SU-DHL-6 (cell line): ENCODE data around the gene DDX24.

Experiments
- H2AFZ ChIP-seq: fragments of 200-600 bp; sonication (generic); 2 replicates; pipeline ENCODE4 v1.6.1; 2014; ENCODE audit warnings: low read depth, mild to moderate bottlenecking, moderate library complexity, mixed read lengths, antibody characterized with exemption, low read length; ENCODE audit not compliant: severe bottlenecking
- H3F3A ChIP-seq: fragments of 200-600 bp; shearing (Covaris generic); 2 replicates; pipeline ENCODE4 v1.6.0; 2016; ENCODE audit warnings: antibody characterized with exemption, mild to moderate bottlenecking; ENCODE audit not compliant: insufficient read depth
- H3K27ac ChIP-seq: fragments of 200-600 bp; sonication (generic); 2 replicates; pipeline ENCODE4 v1.5.1; 2016; ENCODE audit warnings: low read depth, mild to moderate bottlenecking, low read length, moderate library complexity, mixed read lengths
- H3K27me3 ChIP-seq: fragments of 200-600 bp; sonication (generic), shearing (Covaris generic); 2 replicates; pipeline ENCODE4 v1.6.0; 2014; ENCODE audit warnings: mild to moderate bottlenecking, low read length
- H3K36me3 ChIP-seq: fragments of 200-600 bp; sonication (generic); 2 replicates; pipeline ENCODE4 v1.6.1; 2014; ENCODE audit warnings: mild to moderate bottlenecking, low read length, mixed read lengths
- H3K4me2 ChIP-seq: fragments of 300-600, 200-600 bp; shearing (Covaris generic), sonication (generic); 2 replicates; pipeline ENCODE4 v1.6.0; 2014; ENCODE audit warnings: low read length, low read depth, mild to moderate bottlenecking; ENCODE audit not compliant: poor library complexity, severe bottlenecking
- H3K4me3 ChIP-seq: fragments of 200-600 bp; sonication (generic); 2 replicates; pipeline ENCODE4 v1.5.1; 2014; ENCODE audit warnings: antibody characterized with exemption, low read length, mild to moderate bottlenecking, mixed read lengths; ENCODE audit not compliant: insufficient read depth, poor library complexity, severe bottlenecking
- H3K79me2 ChIP-seq: fragments of 200-600 bp; sonication (generic); 2 replicates; pipeline ENCODE4 v1.6.1; 2014; ENCODE audit warnings: mild to moderate bottlenecking, low read length, moderate library complexity; ENCODE audit not compliant: insufficient read depth
- H3K9ac ChIP-seq: fragments of 200-600 bp; sonication (generic); 2 replicates; pipeline ENCODE4 v1.7.0; 2014; ENCODE audit warnings: mild to moderate bottlenecking, low read length
- H3K9me2 ChIP-seq: fragments of 200-600 bp; sonication (generic); replicated peaks from 2 replicates; pipeline ENCODE4 v1.6.1; 2014; ENCODE audit warnings: low read length; ENCODE audit not compliant: insufficient read depth
- H3K9me3 ChIP-seq: fragments of 200-600 bp; sonication (generic); 2 replicates; pipeline ENCODE4 v1.6.1; 2014; ENCODE audit warnings: low read length, mixed read lengths; ENCODE audit not compliant: insufficient read depth
- H4K20me1 ChIP-seq: fragments of 200-600 bp; sonication (generic); 2 replicates; pipeline ENCODE4 v1.6.1; 2014; ENCODE audit warnings: low read depth, mild to moderate bottlenecking, antibody characterized with exemption, low read length, moderate library complexity, mixed read lengths
- CTCF ChIP-seq: fragments of 200-600 bp; sonication (generic); IDR thresholded peaks from one replicate; pipeline ENCODE4 v1.5.1; 2017; ENCODE audit warnings: antibody characterized with exemption, mild to moderate bottlenecking, low read length, moderate library complexity; ENCODE audit not compliant: insufficient read depth, poor library complexity, severe bottlenecking
- EZH2phosphoT487 ChIP-seq: fragments of 200-600 bp; sonication (generic), shearing (Covaris generic); conservative IDR thresholded peaks from 2 replicates; pipeline ENCODE4 v1.6.1; 2018; ENCODE audit warnings: mild to moderate bottlenecking, antibody characterized with exemption, low read length, moderate library complexity, mixed read lengths

The DDX24 gene

GRCh38 chr14:94045563-94046345 lies 35.2 kb downstream of the DDX24 start:
- Histone ChIP-seq H3K36me3 (peaks cover 10% of the 10 kb centered on the region; the same call in 1 of the 2 replicates), H3K27ac (no peak overlapping the region), H3K4me2 (no peak overlapping the region), H3K79me2 (no peaks in the 10 kb centered on the region), H3K4me3 (no peak overlapping the region), H3K9ac (no peak overlapping the region), H3K9me3 (no peaks in the 10 kb centered on the region), H3K9me2 (no peaks in the 10 kb centered on the region), H2AFZ (no peak overlapping the region), H3F3A (no peaks in the 10 kb centered on the region), H4K20me1 (no peaks in the 10 kb centered on the region), H3K27me3 (no peaks in the 10 kb centered on the region)
- TF ChIP-seq EZH2phosphoT487 = no peak
- TF ChIP-seq CTCF = no peak

- Histone ChIP-seq H3K9me3 (no peaks in the 10 kb centered on the region), H3K79me2 (no peaks in the 10 kb centered on the region), H2AFZ (no peak overlapping the region), H3K9me2 (no peaks in the 10 kb centered on the region), H3F3A (no peaks in the 10 kb centered on the region), H3K36me3 (0 out of 2 replicates have a peak, but pooled peaks cover 4% of the 10 kb centered on the region), H3K4me3 (no peak overlapping the region), H3K9ac (no peak overlapping the region), H3K27me3 (no peaks in the 10 kb centered on the region), H4K20me1 (no peaks in the 10 kb centered on the region), H3K4me2 (no peak overlapping the region), H3K27ac (no peak overlapping the region)
- TF ChIP-seq CTCF = no peak
- no peak for TF ChIP-seq EZH2phosphoT487
Measured at GRCh38 chr14:94045101-94045500, 35.9 kb downstream of the DDX24 start.

GRCh38 chr14:94044476-94045091 lies 36.4 kb downstream of the DDX24 start:
- Histone ChIP-seq H3K36me3 (no peaks in the 10 kb centered on the region), H3K9ac (no peak overlapping the region), H3K27ac (no peak overlapping the region), H3K9me3 (no peaks in the 10 kb centered on the region), H3K4me2 (no peak overlapping the region), H3K79me2 (no peaks in the 10 kb centered on the region), H3F3A (no peaks in the 10 kb centered on the region), H2AFZ (no peak overlapping the region), H3K4me3 (no peak overlapping the region), H3K27me3 (no peaks in the 10 kb centered on the region), H3K9me2 (no peaks in the 10 kb centered on the region), H4K20me1 (no peaks in the 10 kb centered on the region)
- TF ChIP-seq CTCF = no peak
- no peak for TF ChIP-seq EZH2phosphoT487
